OCI-LY1 (cell line): ENCODE results near the gene HS3ST2.

Experiments used
- H2AFZ ChIP-seq: fragments of 200-600 bp; sonication (generic), shearing (Covaris generic); 2 replicates; pipeline ENCODE4 v1.6.0; 2014; ENCODE audit warnings: antibody characterized with exemption, mild to moderate bottlenecking, low read length
- H3F3A ChIP-seq: fragments of 200-600 bp; sonication (generic), shearing (Covaris generic); 2 replicates; pipeline ENCODE4 v1.6.0; 2014; ENCODE audit warnings: mild to moderate bottlenecking, antibody characterized with exemption, low read length, moderate library complexity; ENCODE audit not compliant: insufficient read depth
- H3K27ac ChIP-seq: fragments of 200-600 bp; sonication (generic); 2 replicates; pipeline ENCODE4 v1.5.1; 2014; ENCODE audit warnings: low read length, mixed run types, mild to moderate bottlenecking, low read depth; ENCODE audit not compliant: poor library complexity, severe bottlenecking
- H3K27me3 ChIP-seq: fragments of 200-600 bp; sonication (generic); 2 replicates; pipeline ENCODE4 v1.6.0; 2014; ENCODE audit warnings: antibody characterized with exemption, mild to moderate bottlenecking, low read length, moderate library complexity; ENCODE audit not compliant: insufficient read depth
- H3K36me3 ChIP-seq: fragments of 200-600 bp; sonication (generic); 2 replicates; pipeline ENCODE4 v1.6.1; 2014; ENCODE audit warnings: mild to moderate bottlenecking, antibody characterized with exemption, low read length, moderate library complexity, mixed read lengths; ENCODE audit not compliant: insufficient read depth
- H3K4me1 ChIP-seq: fragments of 200-600 bp; sonication (generic); 2 replicates; pipeline ENCODE4 v1.5.1; 2014; ENCODE audit warnings: mild to moderate bottlenecking, low read length, moderate library complexity; ENCODE audit not compliant: insufficient read depth, severe bottlenecking
- H3K4me2 ChIP-seq: fragments of 200-600 bp; sonication (generic), shearing (Covaris generic); 2 replicates; pipeline ENCODE4 v1.6.1; 2014; ENCODE audit warnings: low read length
- H3K4me3 ChIP-seq: fragments of 200-600 bp; sonication (generic); 2 replicates; pipeline ENCODE4 v1.5.1; 2014; ENCODE audit warnings: low read length, low read depth, mild to moderate bottlenecking, mixed read lengths; ENCODE audit not compliant: poor library complexity, severe bottlenecking
- H3K79me2 ChIP-seq: fragments of 200-600 bp; shearing (Covaris generic); 2 replicates; pipeline ENCODE4 v1.6.1; 2016; ENCODE audit warnings: mixed run types, low read length, mixed read lengths; ENCODE audit not compliant: insufficient read depth
- H3K9ac ChIP-seq: fragments of 200-600 bp; sonication (generic), shearing (Covaris generic); 2 replicates; pipeline ENCODE4 v1.6.1; 2014; ENCODE audit warnings: mild to moderate bottlenecking, low read length, mixed read lengths
- H3K9me2 ChIP-seq: fragments of 200-600 bp; sonication (generic), shearing (Covaris generic); 2 replicates; pipeline ENCODE4 v1.6.1; 2014; ENCODE audit warnings: low read depth, mild to moderate bottlenecking, low read length, mixed read lengths
- H3K9me3 ChIP-seq: fragments of 200-600 bp; shearing (Covaris generic); 2 replicates; pipeline ENCODE4 v1.6.1; 2014; ENCODE audit warnings: low read length, mixed read lengths
- H4K20me1 ChIP-seq: fragments of 200-600 bp; sonication (generic), shearing (Covaris generic); 2 replicates; pipeline ENCODE4 v1.6.0; 2016; ENCODE audit warnings: mild to moderate bottlenecking, low read length; ENCODE audit not compliant: insufficient read depth
- EZH2 ChIP-seq: fragments of 200-600 bp; sonication (generic), shearing (Covaris generic); IDR thresholded peaks from 2 replicates; pipeline ENCODE4 v1.8.0; 2017; ENCODE audit warnings: borderline replicate concordance, mixed run types, mild to moderate bottlenecking, antibody characterized with exemption, low read length, moderate library complexity, mixed read lengths
- TF ChIP-seq, protein P1 (sequence below): fragments of 200-600 bp; sonication (generic), shearing (Covaris generic); IDR thresholded peaks from 2 replicates; pipeline ENCODE4 v1.5.1; 2017; ENCODE audit warnings: mild to moderate bottlenecking, antibody characterized with exemption, low read length, moderate library complexity, mixed read lengths

Gene HS3ST2

DNA sequence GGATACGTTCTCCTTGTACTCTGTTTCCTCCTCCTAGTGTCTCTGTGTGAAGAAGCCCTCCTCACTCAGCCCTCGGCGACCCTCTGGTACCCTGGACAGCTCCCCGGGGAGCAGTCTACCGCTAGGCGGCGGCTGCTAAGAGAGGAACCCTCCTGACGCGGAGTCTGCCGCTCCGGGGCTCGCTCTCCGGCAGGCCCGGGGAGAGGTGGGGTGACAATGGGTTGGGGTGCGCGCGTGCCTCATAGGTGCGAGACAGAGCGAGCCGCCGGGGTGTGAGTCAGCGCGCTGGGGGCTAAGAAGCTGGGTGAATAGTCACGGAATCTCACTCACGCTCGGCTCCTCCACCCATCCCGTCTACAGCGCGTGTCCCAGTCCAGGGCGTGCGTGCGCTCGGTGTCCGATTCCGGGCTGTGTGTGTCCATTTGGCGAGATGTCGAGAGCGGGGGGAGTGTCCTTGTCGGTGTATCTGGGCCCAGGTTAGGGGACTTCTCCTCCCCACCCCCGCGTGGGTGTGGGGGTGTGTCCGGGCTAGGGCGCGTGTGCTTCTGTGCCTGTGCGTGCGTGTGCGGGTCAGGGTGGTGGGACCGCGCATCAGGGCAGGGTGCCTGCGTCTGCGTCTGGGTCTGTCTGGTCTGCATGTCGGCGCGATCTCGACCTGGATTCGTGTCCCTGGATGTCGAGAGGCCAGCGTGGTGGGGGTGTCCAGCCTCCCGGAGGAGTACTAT, 577 bp upstream of the HS3ST2 start:
- Histone ChIP-seq H3K36me3 (no peaks in the 10 kb centered on the region), H3K9me2 (no peaks in the 10 kb centered on the region), H3K4me2 (no peak overlapping the region), H4K20me1 (no peaks in the 10 kb centered on the region), H3K9ac (no peak overlapping the region), H3K27ac (no peak overlapping the region), H3K27me3 (no peaks in the 10 kb centered on the region), H3K4me3 (no peak overlapping the region), H3K79me2 (no peaks in the 10 kb centered on the region), H3K9me3 (no peaks in the 10 kb centered on the region), H2AFZ (no peak overlapping the region), H3K4me1 (no peaks in the 10 kb centered on the region), H3F3A (no peaks in the 10 kb centered on the region)
- TF ChIP-seq, protein P1, sequence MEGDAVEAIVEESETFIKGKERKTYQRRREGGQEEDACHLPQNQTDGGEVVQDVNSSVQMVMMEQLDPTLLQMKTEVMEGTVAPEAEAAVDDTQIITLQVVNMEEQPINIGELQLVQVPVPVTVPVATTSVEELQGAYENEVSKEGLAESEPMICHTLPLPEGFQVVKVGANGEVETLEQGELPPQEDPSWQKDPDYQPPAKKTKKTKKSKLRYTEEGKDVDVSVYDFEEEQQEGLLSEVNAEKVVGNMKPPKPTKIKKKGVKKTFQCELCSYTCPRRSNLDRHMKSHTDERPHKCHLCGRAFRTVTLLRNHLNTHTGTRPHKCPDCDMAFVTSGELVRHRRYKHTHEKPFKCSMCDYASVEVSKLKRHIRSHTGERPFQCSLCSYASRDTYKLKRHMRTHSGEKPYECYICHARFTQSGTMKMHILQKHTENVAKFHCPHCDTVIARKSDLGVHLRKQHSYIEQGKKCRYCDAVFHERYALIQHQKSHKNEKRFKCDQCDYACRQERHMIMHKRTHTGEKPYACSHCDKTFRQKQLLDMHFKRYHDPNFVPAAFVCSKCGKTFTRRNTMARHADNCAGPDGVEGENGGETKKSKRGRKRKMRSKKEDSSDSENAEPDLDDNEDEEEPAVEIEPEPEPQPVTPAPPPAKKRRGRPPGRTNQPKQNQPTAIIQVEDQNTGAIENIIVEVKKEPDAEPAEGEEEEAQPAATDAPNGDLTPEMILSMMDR: no peak
- TF ChIP-seq EZH2: no peak

DNA sequence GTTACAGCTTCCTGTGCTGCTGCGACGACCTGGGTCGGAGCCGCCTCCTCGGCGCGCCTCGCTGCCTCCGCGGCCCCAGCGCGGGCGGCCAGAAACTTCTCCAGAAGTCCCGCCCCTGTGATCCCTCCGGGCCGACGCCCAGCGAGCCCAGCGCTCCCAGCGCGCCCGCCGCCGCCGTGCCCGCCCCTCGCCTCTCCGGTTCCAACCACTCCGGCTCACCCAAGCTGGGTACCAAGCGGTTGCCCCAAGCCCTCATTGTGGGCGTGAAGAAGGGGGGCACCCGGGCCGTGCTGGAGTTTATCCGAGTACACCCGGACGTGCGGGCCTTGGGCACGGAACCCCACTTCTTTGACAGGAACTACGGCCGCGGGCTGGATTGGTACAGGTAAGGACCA, 746 bp downstream of the HS3ST2 start:
- no peaks in the 10 kb centered on the region for H3K4me1 ChIP-seq
- H3K27me3 ChIP-seq: no peaks in the 10 kb centered on the region
- no peaks in the 10 kb centered on the region for H4K20me1 ChIP-seq
- no peak overlapping the region for H3K4me3 ChIP-seq
- no peaks in the 10 kb centered on the region for H3K9me2 ChIP-seq
- H3K79me2 ChIP-seq: no peaks in the 10 kb centered on the region
- no peak for TF ChIP-seq EZH2
- TF ChIP-seq, protein P1: no peak
- no peak overlapping the region for H2AFZ ChIP-seq
- H3K27ac ChIP-seq: no peak overlapping the region
- no peaks in the 10 kb centered on the region for H3F3A ChIP-seq
- H3K9me3 ChIP-seq: no peaks in the 10 kb centered on the region
- H3K4me2 ChIP-seq: no peak overlapping the region
- no peak overlapping the region for H3K9ac ChIP-seq
- no peaks in the 10 kb centered on the region for H3K36me3 ChIP-seq

DNA sequence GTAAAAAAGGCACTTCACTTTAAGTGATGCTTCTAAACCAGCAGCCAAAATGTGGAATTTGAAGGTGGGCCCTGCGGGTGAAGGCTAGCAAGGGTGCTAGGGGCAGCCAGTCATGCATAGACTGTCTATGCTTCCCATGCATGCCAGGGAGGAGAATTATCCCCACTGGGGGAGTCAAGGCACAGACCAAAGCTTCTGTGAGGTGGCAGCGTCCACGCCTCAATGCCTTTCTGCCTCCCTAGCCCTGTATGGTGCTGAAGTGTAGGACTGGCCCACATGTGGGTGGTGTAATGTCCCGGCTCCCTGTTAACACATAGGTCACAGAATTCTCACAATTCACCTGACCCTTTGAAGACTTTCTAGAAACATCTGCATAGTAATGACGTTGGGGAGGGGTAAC, 1.9 kb downstream of the HS3ST2 start:
- Histone ChIP-seq H3K4me3 (no peak overlapping the region), H2AFZ (no peak overlapping the region)
- TF ChIP-seq, protein P1: no peak
- TF ChIP-seq EZH2: no peak

More for the DNA sequence above, 1.9 kb downstream of the HS3ST2 start:
- Histone ChIP-seq H3K4me1 (no peaks in the 10 kb centered on the region), H3K9ac (no peak overlapping the region), H3K79me2 (no peaks in the 10 kb centered on the region), H3K4me2 (no peak overlapping the region), H3K27me3 (no peaks in the 10 kb centered on the region), H3K9me3 (no peaks in the 10 kb centered on the region), H4K20me1 (no peaks in the 10 kb centered on the region), H3F3A (no peaks in the 10 kb centered on the region), H3K9me2 (no peaks in the 10 kb centered on the region), H3K27ac (no peak overlapping the region), H3K36me3 (no peaks in the 10 kb centered on the region)
